Measurements from ENCODE around the gene WNT3A. TPM values are rescaled to one million over a fixed set of nuclear protein-coding genes. Genes with fewer than 3 reads are reported as not detected.

WNT3A gene
- polyA plus RNA-seq, 1 of the 3 experiments (the other 2 are of a cell fraction), result not detected

DNA sequence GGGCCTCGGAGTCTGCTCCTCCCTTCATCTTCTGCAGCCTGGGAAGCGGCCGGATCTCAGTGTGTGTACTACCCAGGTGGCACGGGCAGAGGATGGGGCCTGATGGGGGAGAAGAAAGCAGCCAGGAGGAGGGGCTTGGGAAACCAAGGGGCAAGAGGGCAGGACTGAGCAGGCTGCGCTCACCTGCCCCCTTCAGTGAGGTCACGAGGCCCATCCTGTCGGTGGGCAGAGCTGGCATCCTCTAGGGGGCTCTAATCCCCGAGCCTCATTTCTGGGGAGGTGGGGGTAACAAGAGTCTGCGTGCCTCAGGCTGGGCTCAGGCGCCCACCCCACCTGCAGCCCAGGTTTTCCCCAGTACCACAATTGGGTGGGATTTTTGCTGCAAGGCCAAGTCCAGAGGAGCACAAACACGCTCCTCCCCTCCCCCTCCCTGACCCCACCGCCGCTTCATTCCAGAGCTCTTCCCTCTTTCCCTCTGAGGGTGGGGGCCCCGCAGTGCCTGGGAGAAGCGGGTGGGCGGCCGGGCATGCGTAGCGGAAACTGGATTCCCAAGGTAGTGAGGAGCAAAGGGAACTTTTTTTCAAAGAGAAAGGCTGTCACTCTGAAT, 1.8 kb upstream of the WNT3A start:
- no peaks in the 10 kb centered on the region for H3K79me2 ChIP-seq (ENCODE audit: insufficient read depth)
- no peaks in the 10 kb centered on the region for H3K9me2 ChIP-seq
- ChIA-PET CTCF (interaction anchor here (0.7 to 2.4 kb wide), 14 partner anchors 8 to 512 kb away, joined by 3 to 17 read pairs (median 4); no protein-coding TSS in a partner anchor), POLR2A (no interaction called here)
- no peak for TF ChIP-seq EZH2phosphoT487 (IDR thresholded peaks at IDR 0.05; ENCODE audit: borderline replicate concordance, low read depth)
- no peak for TF ChIP-seq FOSL2 (IDR thresholded peaks at IDR 0.05; ENCODE audit: borderline replicate concordance, low read depth)
- TF ChIP-seq, protein P1, sequence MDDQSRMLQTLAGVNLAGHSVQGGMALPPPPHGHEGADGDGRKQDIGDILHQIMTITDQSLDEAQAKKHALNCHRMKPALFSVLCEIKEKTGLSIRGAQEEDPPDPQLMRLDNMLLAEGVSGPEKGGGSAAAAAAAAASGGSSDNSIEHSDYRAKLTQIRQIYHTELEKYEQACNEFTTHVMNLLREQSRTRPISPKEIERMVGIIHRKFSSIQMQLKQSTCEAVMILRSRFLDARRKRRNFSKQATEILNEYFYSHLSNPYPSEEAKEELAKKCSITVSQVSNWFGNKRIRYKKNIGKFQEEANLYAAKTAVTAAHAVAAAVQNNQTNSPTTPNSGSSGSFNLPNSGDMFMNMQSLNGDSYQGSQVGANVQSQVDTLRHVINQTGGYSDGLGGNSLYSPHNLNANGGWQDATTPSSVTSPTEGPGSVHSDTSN (IDR thresholded peaks at IDR 0.05), result no peak
- TF ChIP-seq, protein P2, sequence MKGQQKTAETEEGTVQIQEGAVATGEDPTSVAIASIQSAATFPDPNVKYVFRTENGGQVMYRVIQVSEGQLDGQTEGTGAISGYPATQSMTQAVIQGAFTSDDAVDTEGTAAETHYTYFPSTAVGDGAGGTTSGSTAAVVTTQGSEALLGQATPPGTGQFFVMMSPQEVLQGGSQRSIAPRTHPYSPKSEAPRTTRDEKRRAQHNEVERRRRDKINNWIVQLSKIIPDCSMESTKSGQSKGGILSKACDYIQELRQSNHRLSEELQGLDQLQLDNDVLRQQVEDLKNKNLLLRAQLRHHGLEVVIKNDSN (IDR thresholded peaks at IDR 0.05; ENCODE audit: borderline replicate concordance, low read depth), result no peak
- TF ChIP-seq SIN3A (IDR thresholded peaks at IDR 0.05; ENCODE audit: borderline replicate concordance, low read depth, low read length), result no peak
- no peak for TF ChIP-seq SMC3 (IDR thresholded peaks at IDR 0.05; ENCODE audit: low read depth, low read length)
- TF ChIP-seq, protein P3, sequence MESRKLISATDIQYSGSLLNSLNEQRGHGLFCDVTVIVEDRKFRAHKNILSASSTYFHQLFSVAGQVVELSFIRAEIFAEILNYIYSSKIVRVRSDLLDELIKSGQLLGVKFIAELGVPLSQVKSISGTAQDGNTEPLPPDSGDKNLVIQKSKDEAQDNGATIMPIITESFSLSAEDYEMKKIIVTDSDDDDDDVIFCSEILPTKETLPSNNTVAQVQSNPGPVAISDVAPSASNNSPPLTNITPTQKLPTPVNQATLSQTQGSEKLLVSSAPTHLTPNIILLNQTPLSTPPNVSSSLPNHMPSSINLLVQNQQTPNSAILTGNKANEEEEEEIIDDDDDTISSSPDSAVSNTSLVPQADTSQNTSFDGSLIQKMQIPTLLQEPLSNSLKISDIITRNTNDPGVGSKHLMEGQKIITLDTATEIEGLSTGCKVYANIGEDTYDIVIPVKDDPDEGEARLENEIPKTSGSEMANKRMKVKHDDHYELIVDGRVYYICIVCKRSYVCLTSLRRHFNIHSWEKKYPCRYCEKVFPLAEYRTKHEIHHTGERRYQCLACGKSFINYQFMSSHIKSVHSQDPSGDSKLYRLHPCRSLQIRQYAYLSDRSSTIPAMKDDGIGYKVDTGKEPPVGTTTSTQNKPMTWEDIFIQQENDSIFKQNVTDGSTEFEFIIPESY (IDR thresholded peaks at IDR 0.05; ENCODE audit: borderline replicate concordance, low read depth), result no peak
- TF ChIP-seq, protein P4, sequence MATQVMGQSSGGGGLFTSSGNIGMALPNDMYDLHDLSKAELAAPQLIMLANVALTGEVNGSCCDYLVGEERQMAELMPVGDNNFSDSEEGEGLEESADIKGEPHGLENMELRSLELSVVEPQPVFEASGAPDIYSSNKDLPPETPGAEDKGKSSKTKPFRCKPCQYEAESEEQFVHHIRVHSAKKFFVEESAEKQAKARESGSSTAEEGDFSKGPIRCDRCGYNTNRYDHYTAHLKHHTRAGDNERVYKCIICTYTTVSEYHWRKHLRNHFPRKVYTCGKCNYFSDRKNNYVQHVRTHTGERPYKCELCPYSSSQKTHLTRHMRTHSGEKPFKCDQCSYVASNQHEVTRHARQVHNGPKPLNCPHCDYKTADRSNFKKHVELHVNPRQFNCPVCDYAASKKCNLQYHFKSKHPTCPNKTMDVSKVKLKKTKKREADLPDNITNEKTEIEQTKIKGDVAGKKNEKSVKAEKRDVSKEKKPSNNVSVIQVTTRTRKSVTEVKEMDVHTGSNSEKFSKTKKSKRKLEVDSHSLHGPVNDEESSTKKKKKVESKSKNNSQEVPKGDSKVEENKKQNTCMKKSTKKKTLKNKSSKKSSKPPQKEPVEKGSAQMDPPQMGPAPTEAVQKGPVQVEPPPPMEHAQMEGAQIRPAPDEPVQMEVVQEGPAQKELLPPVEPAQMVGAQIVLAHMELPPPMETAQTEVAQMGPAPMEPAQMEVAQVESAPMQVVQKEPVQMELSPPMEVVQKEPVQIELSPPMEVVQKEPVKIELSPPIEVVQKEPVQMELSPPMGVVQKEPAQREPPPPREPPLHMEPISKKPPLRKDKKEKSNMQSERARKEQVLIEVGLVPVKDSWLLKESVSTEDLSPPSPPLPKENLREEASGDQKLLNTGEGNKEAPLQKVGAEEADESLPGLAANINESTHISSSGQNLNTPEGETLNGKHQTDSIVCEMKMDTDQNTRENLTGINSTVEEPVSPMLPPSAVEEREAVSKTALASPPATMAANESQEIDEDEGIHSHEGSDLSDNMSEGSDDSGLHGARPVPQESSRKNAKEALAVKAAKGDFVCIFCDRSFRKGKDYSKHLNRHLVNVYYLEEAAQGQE (IDR thresholded peaks at IDR 0.05; ENCODE audit: low read depth, low read length), result no peak
- TF ChIP-seq, protein P5, sequence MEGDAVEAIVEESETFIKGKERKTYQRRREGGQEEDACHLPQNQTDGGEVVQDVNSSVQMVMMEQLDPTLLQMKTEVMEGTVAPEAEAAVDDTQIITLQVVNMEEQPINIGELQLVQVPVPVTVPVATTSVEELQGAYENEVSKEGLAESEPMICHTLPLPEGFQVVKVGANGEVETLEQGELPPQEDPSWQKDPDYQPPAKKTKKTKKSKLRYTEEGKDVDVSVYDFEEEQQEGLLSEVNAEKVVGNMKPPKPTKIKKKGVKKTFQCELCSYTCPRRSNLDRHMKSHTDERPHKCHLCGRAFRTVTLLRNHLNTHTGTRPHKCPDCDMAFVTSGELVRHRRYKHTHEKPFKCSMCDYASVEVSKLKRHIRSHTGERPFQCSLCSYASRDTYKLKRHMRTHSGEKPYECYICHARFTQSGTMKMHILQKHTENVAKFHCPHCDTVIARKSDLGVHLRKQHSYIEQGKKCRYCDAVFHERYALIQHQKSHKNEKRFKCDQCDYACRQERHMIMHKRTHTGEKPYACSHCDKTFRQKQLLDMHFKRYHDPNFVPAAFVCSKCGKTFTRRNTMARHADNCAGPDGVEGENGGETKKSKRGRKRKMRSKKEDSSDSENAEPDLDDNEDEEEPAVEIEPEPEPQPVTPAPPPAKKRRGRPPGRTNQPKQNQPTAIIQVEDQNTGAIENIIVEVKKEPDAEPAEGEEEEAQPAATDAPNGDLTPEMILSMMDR (IDR thresholded peaks at IDR 0.05), result no peak
- no peak for TF ChIP-seq GATA2 (CRISPR knock-in tag; IDR thresholded peaks at IDR 0.05)
- no peak for TF ChIP-seq EP300 (IDR thresholded peaks at IDR 0.05; ENCODE audit: borderline replicate concordance in 1 of 2, low read depth in 1 of 2, low read length in 1 of 2)
- no peak for TF ChIP-seq YY1 (IDR thresholded peaks at IDR 0.05; ENCODE audit: low read depth)
- no peak overlapping the region for H2AFZ ChIP-seq (ENCODE audit: low read depth)
- H3K4me1 ChIP-seq (ENCODE audit: control insufficient read depth in 1 of 2, insufficient read depth in 2 of 2, low read depth in 1 of 2, low read length in 1 of 2), result no peaks in the 10 kb centered on the region; a peak in 1 of 4 replicates
- no peak overlapping the region for H3K27ac ChIP-seq (ENCODE audit: low read depth in 2 of 2, low read length in 1 of 2)
- 23% methylated on average over 14 of the region's 19 CpGs for WGBS (ENCODE audit: low lambda C conversion rate)
- H3K27me3 ChIP-seq (ENCODE audit: insufficient read depth), result peaks cover 45% of the 10 kb centered on the region
- H3K4me2 ChIP-seq, result no peak overlapping the region
- H3F3A ChIP-seq (replicated peaks; ENCODE audit: insufficient read depth), result no peaks in the 10 kb centered on the region
- H4K20me1 ChIP-seq (ENCODE audit: insufficient read depth), result no peaks in the 10 kb centered on the region
- no peaks in the 10 kb centered on the region for H3K9me3 ChIP-seq
- no peak overlapping the region for H3K9ac ChIP-seq
- H3K4me3 ChIP-seq (ENCODE audit: low read depth in 2 of 2, low read length in 1 of 2), result no peak overlapping the region
- peak; percentile 36 for DNase-seq
- H3K36me3 ChIP-seq (replicated peaks in 1 of 2; ENCODE audit: control insufficient read depth in 1 of 2, insufficient read depth in 2 of 2, low read length in 1 of 2), result no peaks in the 10 kb centered on the region

Data from SK-N-SH (cell line).